HFFc6 (cell line): ENCODE data around the gene ZNRF4. TPM values are rescaled to one million over a fixed set of nuclear protein-coding genes. Genes with fewer than 3 reads are reported as not detected.
"Not testable (repeated sequence)": the region's sequence is repeated elsewhere in the genome, so short reads cannot be mapped to it uniquely, and the experiment has no call there.

ENCODE experiments used
- DNase-seq: peaks from one replicate; pipeline ENCODE4 v3.0.0-alpha.2; 2018
- H3K27ac Mint-ChIP-seq: 2 replicates; pipeline ENCODE4 v1.8.0; 2020; ENCODE audit warnings: mild to moderate bottlenecking, mixed read lengths
- H3K27me3 Mint-ChIP-seq: 2 replicates; pipeline ENCODE4 v1.8.0; 2021; ENCODE audit warnings: mild to moderate bottlenecking, moderate library complexity, mixed read lengths; ENCODE audit not compliant: insufficient read depth
- H3K36me3 Mint-ChIP-seq: 2 replicates; pipeline ENCODE4 v1.8.0; 2021; ENCODE audit warnings: low read depth, mixed read lengths
- H3K4me1 Mint-ChIP-seq: 2 replicates; pipeline ENCODE4 v1.8.0; 2020; ENCODE audit warnings: low read depth, mixed read lengths
- H3K4me3 Mint-ChIP-seq: 2 replicates; pipeline ENCODE4 v1.8.0; 2020; ENCODE audit warnings: mild to moderate bottlenecking, moderate library complexity, mixed read lengths
- H3K9me3 Mint-ChIP-seq: 2 replicates; pipeline ENCODE4 v1.8.0; 2020; ENCODE audit warnings: mild to moderate bottlenecking, mixed read lengths
- CTCF ChIP-seq: fragments of 200-600 bp; sonication (generic); IDR thresholded peaks from 2 replicates; pipeline ENCODE4 v1.5.0; 2021; ENCODE audit warnings: antibody characterized with exemption, mild to moderate bottlenecking
- total RNA-seq, 6 experiments: library from RNA; stranded (reverse); fragmentation: NEBNext Ultra II Directional; extraction: Animal tissue kit (Norgen Biotek cat#: 25700); gene quantifications; 2 replicates in 1 of 6; 3 replicates in 5 of 6; pipeline ENCODE4 v1.2.3, GENCODE V29; 2021

The ZNRF4 gene
- total RNA-seq, 6 experiments from 2014 or later: not detected

GRCh38 chr19:5436106-5436947, 18.9 kb upstream of the ZNRF4 start:
- Mint-ChIP-seq H3K27ac (peak overlapping the region; percentile 90), H3K36me3 (no peaks in the 10 kb centered on the region), H3K27me3 (no peaks in the 10 kb centered on the region; the same call in none of the 2 replicates), H3K4me1 (peaks cover 32% of the 10 kb centered on the region), H3K4me3 (peak overlapping the region; percentile 58), H3K9me3 (no peaks in the 10 kb centered on the region)
- peak; percentile 61 for DNase-seq
- no peak for TF ChIP-seq CTCF

- Mint-ChIP-seq H3K9me3 (no peaks in the 10 kb centered on the region), H3K27me3 (no peaks in the 10 kb centered on the region; the same call in none of the 2 replicates), H3K4me1 (peaks cover 32% of the 10 kb centered on the region), H3K36me3 (no peaks in the 10 kb centered on the region), H3K4me3 (peak overlapping the region; percentile 58), H3K27ac (no peak overlapping the region)
- no peak for TF ChIP-seq CTCF
- DNase-seq: no peak
Measured at GRCh38 chr19:5436948-5437306, 18.3 kb upstream of the ZNRF4 start.

DNA sequence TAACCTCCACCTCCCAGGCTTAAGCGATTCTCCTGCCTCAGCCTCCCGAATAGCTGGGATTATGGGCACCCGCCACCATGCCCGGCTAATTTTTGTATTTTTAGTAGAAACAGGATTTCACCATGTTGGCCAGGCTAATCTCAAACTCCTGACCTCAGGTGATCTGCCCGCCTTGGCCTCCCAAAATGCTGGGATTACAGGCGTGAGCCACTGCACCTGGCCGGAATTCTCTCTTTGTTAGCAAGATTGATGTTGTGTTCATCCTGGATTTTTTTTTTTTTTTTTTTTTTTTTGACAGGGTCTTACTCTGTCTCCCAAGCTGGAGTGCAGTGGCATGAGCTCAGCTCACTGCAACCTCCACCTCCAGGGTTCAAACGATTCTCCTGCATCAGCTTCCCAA, 16.5 kb upstream of the ZNRF4 start:
- not testable (repeated sequence) for H3K27me3 Mint-ChIP-seq, H3K27ac Mint-ChIP-seq, H3K9me3 Mint-ChIP-seq, H3K36me3 Mint-ChIP-seq, DNase-seq, H3K4me3 Mint-ChIP-seq
- peaks cover 24% of the 10 kb centered on the region for H3K4me1 Mint-ChIP-seq

GRCh38 chr19:5439452-5439851, 15.8 kb upstream of the ZNRF4 start:
- no peak overlapping the region; the same call in 1 of the 2 replicates for H3K27ac Mint-ChIP-seq
- H3K4me3 Mint-ChIP-seq: no peak overlapping the region
- H3K9me3 Mint-ChIP-seq: no peaks in the 10 kb centered on the region
- TF ChIP-seq CTCF: no peak
- H3K27me3 Mint-ChIP-seq: peaks cover 5% of the 10 kb centered on the region; the same call in 1 of the 2 replicates
- peaks cover 17% of the 10 kb centered on the region for H3K4me1 Mint-ChIP-seq
- H3K36me3 Mint-ChIP-seq: no peaks in the 10 kb centered on the region
- no peak for DNase-seq

GRCh38 chr19:5440299-5440698, 14.9 kb upstream of the ZNRF4 start:
- no peak for TF ChIP-seq CTCF
- H3K9me3 Mint-ChIP-seq: no peaks in the 10 kb centered on the region
- peaks cover 5% of the 10 kb centered on the region; the same call in 1 of the 2 replicates for H3K27me3 Mint-ChIP-seq
- H3K4me3 Mint-ChIP-seq: no peak overlapping the region
- no peaks in the 10 kb centered on the region for H3K36me3 Mint-ChIP-seq
- peaks cover 9% of the 10 kb centered on the region for H3K4me1 Mint-ChIP-seq
- no peak overlapping the region for H3K27ac Mint-ChIP-seq
- no peak for DNase-seq

DNA sequence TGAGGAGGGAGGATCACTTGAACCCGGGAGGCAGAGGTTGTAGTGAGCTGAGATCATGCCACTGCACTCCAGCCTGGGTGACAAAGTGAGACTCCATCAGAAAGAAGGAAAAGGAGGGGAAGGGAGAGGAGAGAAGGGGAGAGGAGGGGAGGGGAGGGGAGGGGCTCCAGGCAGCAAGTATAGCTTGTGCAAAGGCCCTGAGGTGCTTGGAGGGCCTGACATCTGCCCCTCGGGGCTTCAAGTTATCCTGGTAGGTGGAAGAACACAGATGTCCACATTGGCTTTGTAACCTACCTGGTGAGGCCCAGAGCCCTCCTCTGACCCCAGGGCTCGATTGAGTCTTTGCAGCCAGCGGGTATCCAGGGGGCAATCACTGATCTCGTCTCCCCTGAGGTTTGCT, 11.5 kb upstream of the ZNRF4 start:
- Mint-ChIP-seq H3K36me3 (no peaks in the 10 kb centered on the region), H3K4me1 (peaks cover 7% of the 10 kb centered on the region), H3K27me3 (peaks cover 15% of the 10 kb centered on the region), H3K4me3 (no peak overlapping the region), H3K27ac (no peak overlapping the region), H3K9me3 (no peaks in the 10 kb centered on the region)
- DNase-seq: no peak
- no peak for TF ChIP-seq CTCF
